HEK293 (cell line): ENCODE data around the gene SLC25A45.

Experiments
- ATF2 ChIP-seq: fragments of 450-650 bp; formaldehyde crosslinking; IDR thresholded peaks from 2 replicates; pipeline ENCODE4 v1.5.1; 2016; ENCODE audit warnings: missing biosample characterization, missing genetic modification characterization, low read depth
- BCL11B ChIP-seq: fragments of 450-650 bp; formaldehyde crosslinking; IDR thresholded peaks from 2 replicates; pipeline ENCODE4 v1.5.1; 2016; ENCODE audit warnings: low read depth, missing biosample characterization, missing genetic modification characterization
- HOXA7 ChIP-seq: sonication (generic); formaldehyde crosslinking; IDR thresholded peaks from 2 replicates; pipeline ENCODE4 v1.8.1; 2022; ENCODE audit warnings: missing genetic modification reagents, borderline replicate concordance
- MEIS1 ChIP-seq: sonication (generic); formaldehyde crosslinking; IDR thresholded peaks from 2 replicates; pipeline ENCODE4 v1.8.1; 2022; ENCODE audit warnings: missing genetic modification reagents, mild to moderate bottlenecking, borderline replicate concordance
- MZF1 ChIP-seq: fragments of 450-650 bp; formaldehyde crosslinking; IDR thresholded peaks from 2 replicates; pipeline ENCODE4 v1.5.1; 2017; ENCODE audit warnings: missing biosample characterization, missing genetic modification characterization, borderline replicate concordance
- WT1 ChIP-seq: fragments of 450-650 bp; formaldehyde crosslinking; IDR thresholded peaks from 2 replicates; pipeline ENCODE4 v1.5.1; 2016; ENCODE audit warnings: missing biosample characterization, missing genetic modification characterization
- ZBTB7A ChIP-seq: fragments of 450-650 bp; formaldehyde crosslinking; IDR thresholded peaks from 2 replicates; pipeline ENCODE4 v1.5.1; 2016; ENCODE audit warnings: low read depth, missing biosample characterization, missing genetic modification characterization
- ZFP41 ChIP-seq: fragments of 450-650 bp; formaldehyde crosslinking; IDR thresholded peaks from 2 replicates; pipeline ENCODE4 v1.5.1; 2016; ENCODE audit warnings: missing biosample characterization, missing genetic modification characterization, borderline replicate concordance
- ZIC2 ChIP-seq: fragments of 450-650 bp; formaldehyde crosslinking; IDR thresholded peaks from 2 replicates; pipeline ENCODE4 v1.5.1; 2016; ENCODE audit warnings: missing biosample characterization, missing genetic modification characterization
- ZNF148 ChIP-seq: fragments of 450-650 bp; formaldehyde crosslinking; IDR thresholded peaks from 2 replicates; pipeline ENCODE4 v1.5.0; 2017; ENCODE audit warnings: missing biosample characterization, missing genetic modification characterization, borderline replicate concordance
- ZNF175 ChIP-seq: fragments of 450-650 bp; formaldehyde crosslinking; IDR thresholded peaks from 2 replicates; pipeline ENCODE4 v1.5.1; 2016; ENCODE audit warnings: missing biosample characterization, missing genetic modification characterization
- ZNF280D ChIP-seq: fragments of 450-650 bp; formaldehyde crosslinking; IDR thresholded peaks from 2 replicates; pipeline ENCODE4 v1.5.1; 2016; ENCODE audit warnings: missing biosample characterization, missing genetic modification characterization
- ZNF311 ChIP-seq: fragments of 450-650 bp; formaldehyde crosslinking; IDR thresholded peaks from 2 replicates; pipeline ENCODE4 v1.5.1; 2017; ENCODE audit warnings: missing biosample characterization, missing genetic modification characterization, borderline replicate concordance
- ZNF354C ChIP-seq: fragments of 450-650 bp; formaldehyde crosslinking; IDR thresholded peaks from 2 replicates; pipeline ENCODE4 v1.5.1; 2016; ENCODE audit warnings: missing biosample characterization, missing genetic modification characterization, low read depth, borderline replicate concordance
- ZNF394 ChIP-seq: fragments of 450-650 bp; formaldehyde crosslinking; IDR thresholded peaks from 2 replicates; pipeline ENCODE4 v1.5.1; 2016; ENCODE audit warnings: missing biosample characterization, missing genetic modification characterization, mild to moderate bottlenecking, moderate library complexity, borderline replicate concordance
- ZNF423 ChIP-seq: fragments of 450-650 bp; formaldehyde crosslinking; IDR thresholded peaks from 2 replicates; pipeline ENCODE4 v1.5.1; 2016; ENCODE audit warnings: missing biosample characterization, missing genetic modification characterization
- ZNF558 ChIP-seq: fragments of 450-650 bp; formaldehyde crosslinking; IDR thresholded peaks from 2 replicates; pipeline ENCODE4 v1.5.1; 2016; ENCODE audit warnings: missing biosample characterization, missing genetic modification characterization
- ZNF629 ChIP-seq: fragments of 450-650 bp; formaldehyde crosslinking; IDR thresholded peaks from 2 replicates; pipeline ENCODE4 v1.5.1; 2017; ENCODE audit warnings: missing biosample characterization, missing genetic modification characterization
- ZNF747 ChIP-seq: fragments of 450-650 bp; formaldehyde crosslinking; IDR thresholded peaks from 2 replicates; pipeline ENCODE4 v1.5.1; 2016; ENCODE audit warnings: missing biosample characterization, missing genetic modification characterization
- ZNF777 ChIP-seq: fragments of 450-650 bp; formaldehyde crosslinking; IDR thresholded peaks from 2 replicates; pipeline ENCODE4 v1.5.1; 2017; ENCODE audit warnings: missing biosample characterization, missing genetic modification characterization, borderline replicate concordance
- ZNF830 ChIP-seq: fragments of 450-650 bp; IDR thresholded peaks from 2 replicates; pipeline ENCODE4 v1.5.0; 2018; ENCODE audit warnings: missing biosample characterization, missing genetic modification characterization, low read depth, mild to moderate bottlenecking, moderate library complexity
- ZSCAN5A ChIP-seq: fragments of 450-650 bp; formaldehyde crosslinking; IDR thresholded peaks from 2 replicates; pipeline ENCODE4 v1.5.1; 2016; ENCODE audit warnings: missing biosample characterization, missing genetic modification characterization
- TF ChIP-seq, protein P1 (sequence below): fragments of 450-650 bp; formaldehyde crosslinking; IDR thresholded peaks from 2 replicates; pipeline ENCODE4 v1.5.1; 2016; ENCODE audit warnings: missing biosample characterization, missing genetic modification characterization, borderline replicate concordance
- TF ChIP-seq, protein P2 (sequence below): fragments of 450-650 bp; formaldehyde crosslinking; IDR thresholded peaks from 2 replicates; pipeline ENCODE4 v1.5.1; 2016; ENCODE audit warnings: missing biosample characterization, missing genetic modification characterization
- TF ChIP-seq, protein P3 (sequence below): fragments of 450-650 bp; formaldehyde crosslinking; IDR thresholded peaks from 2 replicates; pipeline ENCODE4 v1.5.1; 2016; ENCODE audit warnings: missing biosample characterization, missing genetic modification characterization

The SLC25A45 gene

GRCh38 chr11:65425971-65426838 is 43.8 kb upstream of the SLC25A45 start (continued):
- no peak for TF ChIP-seq ZNF311 (tag by site-specific recombination)
- TF ChIP-seq ZSCAN5A (tag by site-specific recombination), result no peak
- TF ChIP-seq ZBTB7A, result no peak
- TF ChIP-seq, protein P1, sequence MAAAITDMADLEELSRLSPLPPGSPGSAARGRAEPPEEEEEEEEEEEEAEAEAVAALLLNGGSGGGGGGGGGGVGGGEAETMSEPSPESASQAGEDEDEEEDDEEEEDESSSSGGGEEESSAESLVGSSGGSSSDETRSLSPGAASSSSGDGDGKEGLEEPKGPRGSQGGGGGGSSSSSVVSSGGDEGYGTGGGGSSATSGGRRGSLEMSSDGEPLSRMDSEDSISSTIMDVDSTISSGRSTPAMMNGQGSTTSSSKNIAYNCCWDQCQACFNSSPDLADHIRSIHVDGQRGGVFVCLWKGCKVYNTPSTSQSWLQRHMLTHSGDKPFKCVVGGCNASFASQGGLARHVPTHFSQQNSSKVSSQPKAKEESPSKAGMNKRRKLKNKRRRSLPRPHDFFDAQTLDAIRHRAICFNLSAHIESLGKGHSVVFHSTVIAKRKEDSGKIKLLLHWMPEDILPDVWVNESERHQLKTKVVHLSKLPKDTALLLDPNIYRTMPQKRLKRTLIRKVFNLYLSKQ (tag by site-specific recombination), result no peak
- no peak for TF ChIP-seq BCL11B (tag by site-specific recombination)
- peak; percentile 96 for TF ChIP-seq ATF2 (tag by site-specific recombination)
- TF ChIP-seq ZIC2 (tag by site-specific recombination), result no peak
- TF ChIP-seq MZF1 (tag by site-specific recombination), result peak; percentile 91
- TF ChIP-seq ZFP41, result no peak
- TF ChIP-seq ZNF629 (tag by site-specific recombination), result peak; percentile 96
- no peak for TF ChIP-seq HOXA7 (CRISPR knock-in tag)
- no peak for TF ChIP-seq ZNF354C
- no peak for TF ChIP-seq ZNF148 (tag by site-specific recombination)
- no peak for TF ChIP-seq ZNF423 (tag by site-specific recombination)
- TF ChIP-seq ZNF280D, result no peak
- TF ChIP-seq ZNF175 (tag by site-specific recombination), result no peak
- TF ChIP-seq ZNF558 (tag by site-specific recombination), result no peak
- TF ChIP-seq ZNF747, result no peak
- TF ChIP-seq, protein P2, sequence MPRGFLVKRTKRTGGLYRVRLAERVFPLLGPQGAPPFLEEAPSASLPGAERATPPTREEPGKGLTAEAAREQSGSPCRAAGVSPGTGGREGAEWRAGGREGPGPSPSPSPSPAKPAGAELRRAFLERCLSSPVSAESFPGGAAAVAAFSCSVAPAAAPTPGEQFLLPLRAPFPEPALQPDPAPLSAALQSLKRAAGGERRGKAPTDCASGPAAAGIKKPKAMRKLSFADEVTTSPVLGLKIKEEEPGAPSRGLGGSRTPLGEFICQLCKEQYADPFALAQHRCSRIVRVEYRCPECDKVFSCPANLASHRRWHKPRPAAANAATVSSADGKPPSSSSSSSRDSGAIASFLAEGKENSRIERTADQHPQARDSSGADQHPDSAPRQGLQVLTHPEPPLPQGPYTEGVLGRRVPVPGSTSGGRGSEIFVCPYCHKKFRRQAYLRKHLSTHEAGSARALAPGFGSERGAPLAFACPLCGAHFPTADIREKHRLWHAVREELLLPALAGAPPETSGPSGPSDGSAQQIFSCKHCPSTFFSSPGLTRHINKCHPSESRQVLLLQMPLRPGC, result peak; percentile 97
- peak; percentile 27; the same call in 1 of the 2 replicates for TF ChIP-seq ZNF394 (tag by site-specific recombination)
- no peak for TF ChIP-seq MEIS1
- TF ChIP-seq WT1, result no peak
- TF ChIP-seq, protein P3, sequence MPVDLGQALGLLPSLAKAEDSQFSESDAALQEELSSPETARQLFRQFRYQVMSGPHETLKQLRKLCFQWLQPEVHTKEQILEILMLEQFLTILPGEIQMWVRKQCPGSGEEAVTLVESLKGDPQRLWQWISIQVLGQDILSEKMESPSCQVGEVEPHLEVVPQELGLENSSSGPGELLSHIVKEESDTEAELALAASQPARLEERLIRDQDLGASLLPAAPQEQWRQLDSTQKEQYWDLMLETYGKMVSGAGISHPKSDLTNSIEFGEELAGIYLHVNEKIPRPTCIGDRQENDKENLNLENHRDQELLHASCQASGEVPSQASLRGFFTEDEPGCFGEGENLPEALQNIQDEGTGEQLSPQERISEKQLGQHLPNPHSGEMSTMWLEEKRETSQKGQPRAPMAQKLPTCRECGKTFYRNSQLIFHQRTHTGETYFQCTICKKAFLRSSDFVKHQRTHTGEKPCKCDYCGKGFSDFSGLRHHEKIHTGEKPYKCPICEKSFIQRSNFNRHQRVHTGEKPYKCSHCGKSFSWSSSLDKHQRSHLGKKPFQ (tag by site-specific recombination), result no peak
- no peak for TF ChIP-seq ZNF777
- no peak for TF ChIP-seq ZNF830 (tag by site-specific recombination)
